Measurements from ENCODE around the gene WDR83.
A peak's percentile ranks its signal among the peaks of the same experiment; 100 is the strongest.

WDR83 gene

GRCh38 chr19:12715929-12716328 lies 49.3 kb downstream of the WDR83 start:
- DNase-seq (ENCODE audit: low read depth): no peak

DNA sequence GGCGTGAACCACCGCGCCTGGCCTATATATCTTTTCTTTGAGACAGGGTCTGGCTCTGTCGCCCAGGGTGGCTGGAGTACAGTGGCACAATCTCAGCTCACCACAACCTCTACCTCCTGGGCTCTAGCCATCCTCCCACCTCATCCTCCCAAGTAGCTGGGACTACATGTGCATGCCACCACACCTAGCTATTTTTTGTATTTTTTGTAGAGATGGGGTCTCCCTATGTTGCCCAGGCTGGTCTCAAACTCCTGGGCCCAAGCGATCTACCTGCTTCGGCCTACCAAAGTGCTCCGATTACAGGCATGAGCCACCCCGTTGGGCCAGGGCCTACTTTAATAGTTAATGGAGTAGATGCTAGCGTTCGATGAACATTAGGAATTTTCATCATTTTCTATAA lies 53.7 kb downstream of the WDR83 start:
- no peak for DNase-seq (ENCODE audit: low read depth)

DNA sequence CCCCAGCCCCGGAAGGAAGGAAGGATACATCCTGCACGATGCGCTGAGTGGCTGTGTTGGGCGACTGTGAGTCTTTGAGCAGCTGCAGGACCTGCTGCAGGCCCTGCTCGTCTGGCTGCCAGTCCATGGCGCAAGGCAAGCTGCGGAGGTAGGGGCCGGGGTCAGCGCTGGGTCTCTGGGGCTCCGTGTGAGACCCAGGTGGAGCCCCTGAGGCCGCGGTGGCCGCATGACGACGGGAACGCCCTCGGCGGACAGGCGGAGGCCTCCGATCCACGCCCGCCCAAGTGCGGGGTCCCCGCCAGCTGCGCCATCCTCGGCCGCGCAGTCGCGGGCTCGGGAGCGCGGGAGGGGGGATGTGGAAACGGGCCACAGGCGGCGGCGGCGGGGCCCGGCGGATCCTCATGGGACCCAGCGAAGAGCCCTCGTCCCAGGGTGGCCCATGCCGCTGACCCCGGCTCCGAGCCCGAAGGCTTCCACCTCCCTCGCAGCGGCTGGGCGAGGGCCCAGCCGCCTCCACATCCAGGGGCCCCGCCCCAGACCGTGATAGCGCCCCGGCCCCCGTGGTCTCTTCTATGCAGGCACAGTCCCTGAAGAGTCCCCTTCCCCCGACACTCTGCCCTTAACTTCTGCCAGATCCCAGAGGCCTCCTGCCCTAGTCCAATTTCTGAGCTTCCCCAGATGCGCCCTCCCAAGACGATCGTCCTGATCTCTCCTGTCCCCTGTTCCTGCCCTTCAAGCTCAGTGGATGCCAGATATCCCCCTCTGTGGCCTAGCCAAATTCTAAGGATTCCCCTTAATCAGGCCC lies 54.4 kb downstream of the WDR83 start:
- DNase-seq (ENCODE audit: low read depth): no peak

DNA sequence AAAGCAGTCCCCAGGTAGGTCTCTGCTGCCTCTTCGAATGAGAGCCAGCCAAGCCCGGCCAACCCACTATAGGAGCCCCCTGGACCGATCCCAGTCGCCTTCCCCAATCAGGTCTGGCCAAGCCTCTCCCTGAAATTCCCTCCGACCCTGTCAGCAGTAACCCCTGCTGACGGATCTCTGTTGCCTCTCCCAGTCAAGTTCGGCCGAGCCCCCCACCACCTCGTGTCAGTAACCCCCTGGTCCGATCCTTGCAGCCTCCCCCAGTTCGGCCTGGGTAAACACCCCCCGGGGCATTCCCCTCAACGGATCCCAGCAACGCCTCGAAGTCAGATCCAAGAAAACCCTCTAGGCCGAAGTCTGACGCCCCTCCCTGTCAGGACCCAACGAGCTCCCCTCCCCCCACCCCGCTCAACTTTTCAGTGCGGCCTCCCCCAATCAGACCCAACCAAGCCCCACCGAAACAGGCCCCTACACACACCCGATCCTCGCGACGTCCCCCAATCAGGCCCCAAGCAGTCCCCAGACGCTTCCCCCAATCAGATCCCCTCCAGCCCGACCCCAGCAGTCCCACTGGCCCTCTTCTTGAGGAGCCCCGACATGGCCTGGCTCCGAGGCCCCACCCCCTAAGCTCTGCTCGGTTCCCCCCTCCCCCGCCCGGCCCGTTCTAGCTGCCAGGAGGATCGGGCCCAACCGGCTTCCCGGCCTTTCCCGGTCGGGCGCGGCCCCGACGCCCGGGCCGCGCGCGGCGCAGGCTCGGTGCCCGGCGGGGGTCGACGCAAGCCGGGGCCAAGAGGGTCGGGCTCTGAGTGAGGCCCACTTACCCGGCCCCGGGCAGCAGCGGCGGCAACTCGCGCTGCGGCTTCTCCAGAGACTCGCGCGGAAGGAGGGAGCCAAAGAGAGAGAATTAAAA lies 55.3 kb downstream of the WDR83 start:
- peak; percentile 22 for DNase-seq (ENCODE audit: low read depth)

- peak; percentile 86 for DNase-seq (ENCODE audit: low read depth)
Observed at GRCh38 chr19:12722566-12723380, 56.2 kb downstream of the WDR83 start.

DNA sequence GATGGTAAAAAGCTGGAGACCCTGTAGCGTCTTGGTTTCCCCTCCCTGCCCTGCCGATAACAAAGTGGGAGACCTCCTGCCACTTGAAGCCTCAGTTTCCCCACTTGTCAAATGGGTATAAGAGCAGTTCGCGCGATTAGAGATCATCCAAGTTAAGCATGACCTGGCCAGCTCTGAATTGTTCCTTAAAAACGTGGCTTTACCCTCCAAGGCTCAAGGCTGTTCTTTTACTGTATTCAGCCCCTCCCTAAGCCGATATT lies 56.7 kb downstream of the WDR83 start:
- DNase-seq (ENCODE audit: low read depth): no peak

- peak; percentile 51 for DNase-seq (ENCODE audit: low read depth)
Observed at GRCh38 chr19:12723641-12724426, 57.2 kb downstream of the WDR83 start, which contains the start of gene TNPO2. TNPO2 (minus strand) TSS chr19:12723932; CDS start chr19:12720977, 2,955 bp downstream.

All from stimulated activated CD8-positive, alpha-beta memory T cell treated with anti-CD3 and anti-CD28 coated beads, Interleukin-4, amount 100 ng/mL, for 24 hours (primary cell).